GM12878 (cell line): ENCODE data around the gene PTPRN2.

Experiments
- CTCF ChIP-seq, 3 experiments: IDR thresholded peaks in 2 of 3; conservative IDR thresholded peaks in 1 of 3; 2 replicates each; pipeline ENCODE4 v1.5.1; 2011; ENCODE audit warnings: low read depth in 3 of 3, low read length in 3 of 3, mild to moderate bottlenecking in 3 of 3, control low read depth in 2 of 3, moderate library complexity in 2 of 3, inconsistent platforms in 1 of 3, mixed read lengths in 1 of 3; ENCODE audit not compliant: control insufficient read depth in 2 of 3, insufficient read depth in 1 of 3; ENCODE audit errors: extremely low read depth in 1 of 3
- MAX ChIP-seq: IDR thresholded peaks from 2 replicates; pipeline ENCODE4 v1.6.1; 2012; ENCODE audit warnings: low read depth, low read length, improper control_type of control experiment
- MEF2A ChIP-seq: IDR thresholded peaks from 2 replicates; pipeline ENCODE4 v1.6.1; 2011; ENCODE audit warnings: low read depth, mild to moderate bottlenecking, low read length, moderate library complexity; ENCODE audit not compliant: insufficient read depth
- NFIC ChIP-seq: IDR thresholded peaks from 2 replicates; pipeline ENCODE4 v1.6.1; 2012; ENCODE audit warnings: low read depth, mild to moderate bottlenecking, inconsistent platforms, low read length, moderate library complexity
- SIN3A ChIP-seq: IDR thresholded peaks from 2 replicates; pipeline ENCODE4 v1.6.1; 2012; ENCODE audit warnings: low read depth, low read length, improper control_type of control experiment

- TF ChIP-seq CTCF (IDR thresholded peaks at IDR 0.05 in 2 of 3, conservative IDR thresholded peaks at IDR 0.05 in 1 of 3; ENCODE audit: control insufficient read depth in 2 of 3, extremely low read depth in 1 of 3, insufficient read depth in 1 of 3, low read depth in 3 of 3, low read length in 3 of 3) (no peak), MEF2A (no peak), NFIC (no peak), MAX (no peak), SIN3A (no peak)
These were observed 912.1 kb downstream of the PTPRN2 start for GRCh38 chr7:157675427-157675927.
